ENCODE results near the gene ASAH2B.
"Not testable (repeated sequence)": the region's sequence is repeated elsewhere in the genome, so short reads cannot be mapped to it uniquely, and the experiment has no call there.

DNA sequence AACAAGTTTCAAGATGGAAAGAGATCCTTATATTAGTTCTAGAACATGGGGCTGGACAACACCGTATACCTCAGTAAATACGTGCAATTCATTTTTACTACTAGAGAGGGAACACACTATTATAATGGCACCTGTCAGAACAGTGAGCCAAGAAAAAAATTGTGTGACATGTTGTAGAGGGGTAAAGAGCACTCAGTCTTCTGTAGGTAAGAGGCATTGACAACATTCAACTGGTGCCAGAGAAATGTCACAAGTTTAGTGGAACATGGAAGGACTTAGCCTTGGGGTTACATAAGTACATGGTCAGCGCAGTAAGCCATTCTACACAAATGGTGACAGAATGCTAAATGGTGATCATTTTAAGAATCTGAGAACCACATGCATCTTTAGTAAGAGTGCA is 32.3 kb downstream of the ASAH2B start:
- not testable (repeated sequence) for TF ChIP-seq ZFX (CRISPR knock-in tag; IDR thresholded peaks at IDR 0.05; ENCODE audit: low read depth); YY1 (IDR thresholded peaks at IDR 0.05; ENCODE audit: insufficient read depth, insufficient replicate concordance, low read depth, low read length)
- TF ChIP-seq, protein P1, sequence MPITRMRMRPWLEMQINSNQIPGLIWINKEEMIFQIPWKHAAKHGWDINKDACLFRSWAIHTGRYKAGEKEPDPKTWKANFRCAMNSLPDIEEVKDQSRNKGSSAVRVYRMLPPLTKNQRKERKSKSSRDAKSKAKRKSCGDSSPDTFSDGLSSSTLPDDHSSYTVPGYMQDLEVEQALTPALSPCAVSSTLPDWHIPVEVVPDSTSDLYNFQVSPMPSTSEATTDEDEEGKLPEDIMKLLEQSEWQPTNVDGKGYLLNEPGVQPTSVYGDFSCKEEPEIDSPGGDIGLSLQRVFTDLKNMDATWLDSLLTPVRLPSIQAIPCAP (CRISPR knock-in tag; IDR thresholded peaks at IDR 0.05; ENCODE audit: low read depth) = not testable (repeated sequence)

All from HepG2 (cell line).